Peyer's patch (tissue), 4 donors: Measurements from ENCODE around the gene RAD51D. TPM values are rescaled to one million over a fixed set of nuclear protein-coding genes. Genes with fewer than 3 reads are reported as not detected.

Experiments used
- DNase-seq, 3 donors: peaks; one replicate each; pipeline ENCODE4 v3.0.0-alpha.2; 2017 to 2019
- H3K27ac ChIP-seq, 4 donors: fragments of 200-600 bp; sonication (generic); one replicate each; pipeline ENCODE4 v1.5.1; 2016 to 2019
- H3K27me3 ChIP-seq, 2 donors: fragments of 200-600 bp; sonication (generic); one replicate each; pipeline ENCODE4 v1.5.1; 2019
- H3K36me3 ChIP-seq, 3 donors: fragments of 200-600 bp; sonication (generic); one replicate each; pipeline ENCODE4 v1.5.1; 2016 to 2019
- H3K4me1 ChIP-seq, 4 donors: fragments of 200-600 bp; sonication (generic); one replicate each; pipeline ENCODE4 v1.5.1; 2016 to 2019
- H3K4me3 ChIP-seq, 4 donors: fragments of 200-600 bp; sonication (generic); 1 replicate in 3 of 4; 2 replicates in 1 of 4; pipeline ENCODE4 v1.5.1; 2016 to 2019; ENCODE audit warnings: mild to moderate bottlenecking in 1 of 4
- H3K9me3 ChIP-seq, 4 donors: fragments of 200-600 bp; sonication (generic); one replicate each; pipeline ENCODE4 v1.5.1; 2016 to 2019; ENCODE audit warnings: mild to moderate bottlenecking in 1 of 4
- CTCF ChIP-seq, 6 experiments: fragments of 450-650 bp in 4 of 6; fragments of 200-600 bp in 2 of 6; sonication (generic) in 1 of 6; IDR thresholded peaks; one replicate each; pipeline ENCODE4 v1.5.1; 2017 to 2019; ENCODE audit warnings: antibody characterized with exemption in 6 of 6, mild to moderate bottlenecking in 3 of 6, moderate library complexity in 1 of 6
- POLR2A ChIP-seq, 2 donors: fragments of 450-650 bp; IDR thresholded peaks; one replicate each; pipeline ENCODE4 v1.5.1; 2017; ENCODE audit warnings: antibody characterized with exemption in 2 of 2, mild to moderate bottlenecking in 2 of 2, moderate library complexity in 2 of 2
- total RNA-seq, 4 donors: library from RNA; depleted of rRNA; stranded (reverse); fragments of >200 nt; gene quantifications; one replicate each; pipeline ENCODE4 v1.1.0, GENCODE V29; 2016

Gene RAD51D
- total RNA-seq, 4 donors from 2014 or later: 6.3 to 18.2 (median 14.7) TPM

DNA sequence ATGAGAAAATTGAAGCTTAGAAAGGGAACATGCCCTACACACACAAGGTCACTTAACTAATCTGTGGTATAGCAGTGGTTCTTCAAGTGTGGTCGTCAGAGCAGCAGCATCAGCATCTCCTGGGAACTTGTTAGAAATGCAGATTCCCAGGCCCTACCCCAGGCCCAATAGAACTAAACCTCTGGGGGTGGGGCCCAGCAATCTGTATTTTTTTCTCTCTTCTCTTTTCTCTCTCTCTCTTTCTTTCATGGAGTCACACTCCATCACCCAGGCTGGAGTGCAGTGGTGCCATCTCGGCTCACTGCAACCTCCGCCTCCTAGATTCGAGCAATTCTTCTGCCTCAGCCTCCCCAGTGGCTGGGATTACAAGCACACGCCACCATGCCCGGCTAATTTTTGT is 18.6 kb upstream of the RAD51D start:
- H3K36me3 ChIP-seq: peaks cover 0 to 58% (median 0%) of the 10 kb centered on the region in 3 donors
- H3K4me3 ChIP-seq: no peak overlapping the region
- no peaks in the 10 kb centered on the region for H3K27me3 ChIP-seq
- H3K27ac ChIP-seq: no peak overlapping the region
- no peaks in the 10 kb centered on the region for H3K9me3 ChIP-seq
- peaks cover 0 to 7% (median 3%) of the 10 kb centered on the region in 4 donors for H3K4me1 ChIP-seq
- TF ChIP-seq POLR2A (IDR thresholded peaks at IDR 0.05) (no peak), CTCF (IDR thresholded peaks at IDR 0.05) (no peak)
- DNase-seq: no peak

- Histone ChIP-seq H3K27me3 (no peaks in the 10 kb centered on the region), H3K4me1 (no peaks in the 10 kb centered on the region), H3K9me3 (no peaks in the 10 kb centered on the region), H3K36me3 (peaks cover 0 to 70% (median 0%) of the 10 kb centered on the region in 3 donors), H3K27ac (no peak overlapping the region), H3K4me3 (no peak overlapping the region)
- DNase-seq: no peak
- TF ChIP-seq POLR2A (IDR thresholded peaks at IDR 0.05) (no peak), CTCF (IDR thresholded peaks at IDR 0.05) (no peak)
These were observed 15.7 kb upstream of the RAD51D start for GRCh38 chr17:35135322-35135721.

GRCh38 chr17:35132816-35133550 is 13.3 kb upstream of the RAD51D start:
- Histone ChIP-seq H3K27ac (no peak overlapping the region), H3K9me3 (no peaks in the 10 kb centered on the region), H3K27me3 (no peaks in the 10 kb centered on the region), H3K4me3 (no peak overlapping the region), H3K4me1 (no peaks in the 10 kb centered on the region), H3K36me3 (peaks cover 0 to 60% (median 0%) of the 10 kb centered on the region in 3 donors)
- no peak for DNase-seq
- TF ChIP-seq POLR2A (IDR thresholded peaks at IDR 0.05): no peak
- TF ChIP-seq CTCF (IDR thresholded peaks at IDR 0.05): no peak

DNA sequence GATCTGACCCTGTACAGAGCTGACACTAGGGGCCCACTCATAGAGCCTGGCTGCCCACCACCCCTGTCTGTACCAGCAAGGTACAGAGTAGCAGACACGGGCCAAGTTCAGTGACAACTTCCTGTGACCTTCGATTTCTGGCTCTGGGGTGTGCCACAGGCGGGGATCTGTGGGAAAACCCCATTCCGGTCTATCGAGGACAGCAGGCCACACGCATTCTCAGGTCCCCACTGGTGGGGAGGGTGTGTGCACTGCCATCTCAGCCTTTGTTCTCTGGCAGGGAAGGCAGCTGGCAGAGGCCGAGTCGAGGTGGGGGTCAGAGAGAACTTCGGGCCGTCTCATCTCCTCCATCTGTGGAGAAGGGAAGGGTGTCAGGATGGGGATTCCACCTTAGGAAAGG is 12.4 kb upstream of the RAD51D start:
- Histone ChIP-seq H3K4me1 (no peaks in the 10 kb centered on the region), H3K9me3 (no peaks in the 10 kb centered on the region), H3K27ac (no peak overlapping the region), H3K27me3 (no peaks in the 10 kb centered on the region), H3K36me3 (peaks cover 0 to 51% (median 0%) of the 10 kb centered on the region in 3 donors), H3K4me3 (no peak overlapping the region)
- TF ChIP-seq POLR2A (IDR thresholded peaks at IDR 0.05): no peak
- no peak for TF ChIP-seq CTCF (IDR thresholded peaks at IDR 0.05)
- peak in 1 of 3 donors; percentile 54 for DNase-seq

DNA sequence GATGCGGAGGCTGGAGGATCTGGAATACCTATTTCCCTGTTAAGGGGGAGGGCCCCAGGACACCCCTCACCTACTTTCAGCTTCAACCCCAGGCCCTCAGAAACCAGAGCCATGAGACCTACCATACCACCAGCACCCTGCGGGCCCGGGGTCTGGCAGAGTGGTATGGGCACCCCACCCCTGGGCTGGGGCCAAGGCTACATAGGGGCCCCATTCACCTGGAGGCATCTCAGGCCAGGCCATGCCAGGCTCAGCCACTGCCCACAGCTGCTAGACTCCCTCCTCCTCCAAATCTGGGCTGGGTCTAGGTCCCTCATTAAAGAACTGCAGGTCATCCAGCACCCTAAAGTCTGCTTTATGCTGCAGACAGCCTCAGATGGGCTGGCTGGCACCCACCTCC is 10.7 kb upstream of the RAD51D start:
- H3K27me3 ChIP-seq: no peaks in the 10 kb centered on the region
- no peak for DNase-seq
- H3K4me3 ChIP-seq: no peak overlapping the region
- TF ChIP-seq CTCF (IDR thresholded peaks at IDR 0.05) (no peak), POLR2A (IDR thresholded peaks at IDR 0.05) (no peak)
- no peaks in the 10 kb centered on the region for H3K9me3 ChIP-seq
- no peaks in the 10 kb centered on the region for H3K4me1 ChIP-seq
- no peak overlapping the region for H3K27ac ChIP-seq
- peaks cover 0 to 34% (median 0%) of the 10 kb centered on the region in 3 donors for H3K36me3 ChIP-seq
